Endothelial cell of umbilical vein (primary cell): Measurements from ENCODE around the gene SLC39A9. TPM values are rescaled to one million over a fixed set of nuclear protein-coding genes. Genes with fewer than 3 reads are reported as not detected.

Experiments used
- BruUV-seq: library from RNA; stranded (reverse); fragments of 400-500 nt; replicated peaks from 2 replicates; lab custom pipeline; 2021; lab: Mats Ljungman, UMichigan
- CTCF ChIA-PET: fragments of 300-600, 350-600 bp; sonication (Branson Sonifier 250); formaldehyde crosslinking; loops from one replicate; lab custom pipeline; 2021; ENCODE audit warnings: antibody characterized with exemption, inconsistent platforms; lab: Charles Lee
- POLR2A ChIA-PET: fragments of 300-600, 350-600 bp; sonication (Branson Sonifier 250); formaldehyde crosslinking; loops from one replicate; lab custom pipeline; 2021; ENCODE audit warnings: antibody characterized with exemption, inconsistent platforms; lab: Charles Lee
- DNase-seq: peaks from one replicate; pipeline ENCODE4 v3.0.0-alpha.2; 2011; ENCODE audit warnings: low read depth, low spot score
- FAIRE-seq: peaks from 2 replicates; lab custom pipeline; 2011; peaks lifted over from hg19 to GRCh38; lab: Jason Lieb, UNC
- H2AFZ ChIP-seq: 2 replicates; pipeline ENCODE4 v1.6.0; 2012; ENCODE audit warnings: low read depth, low read length, control low read depth, inconsistent platforms
- H3K27ac ChIP-seq: 2 replicates; pipeline ENCODE4 v1.5.1; 2011; ENCODE audit warnings: low read depth, mild to moderate bottlenecking, control low read depth, low read length, moderate library complexity; ENCODE audit not compliant: insufficient read depth
- H3K27me3 ChIP-seq, 2 experiments: 2 replicates each; pipeline versions ENCODE4 v1.6.0 to v1.6.1; 2011; ENCODE audit warnings: low read length in 2 of 2, mixed read lengths in 1 of 2; ENCODE audit not compliant: control insufficient read depth in 2 of 2, insufficient read depth in 2 of 2
- H3K36me3 ChIP-seq, 2 experiments: 2 replicates in 1 of 2; 3 replicates in 1 of 2; pipeline ENCODE4 v1.5.1; 2011; ENCODE audit warnings: low read length in 2 of 2, mild to moderate bottlenecking in 1 of 2, moderate library complexity in 1 of 2; ENCODE audit not compliant: control insufficient read depth in 2 of 2, insufficient read depth in 2 of 2; ENCODE audit errors: extremely low read depth in 1 of 2
- H3K4me1 ChIP-seq: 3 replicates; pipeline ENCODE4 v1.5.1; 2011; ENCODE audit warnings: mild to moderate bottlenecking, low read length; ENCODE audit not compliant: control insufficient read depth, insufficient read depth; ENCODE audit errors: extremely low read depth
- H3K4me2 ChIP-seq: 2 replicates; pipeline ENCODE4 v1.6.1; 2011; ENCODE audit warnings: low read length, control low read depth, mixed read lengths; ENCODE audit not compliant: insufficient read depth
- H3K4me3 ChIP-seq, 3 experiments: fragments of 200-600 bp in 1 of 3; sonication (generic), shearing (Covaris generic) in 1 of 3; replicated peaks in 1 of 3; 2 replicates each; pipeline ENCODE4 v1.5.1; 2011 to 2016; ENCODE audit warnings: control low read depth in 3 of 3, low read length in 3 of 3, mild to moderate bottlenecking in 2 of 3, inconsistent platforms in 1 of 3, low read depth in 1 of 3, moderate library complexity in 1 of 3; ENCODE audit not compliant: insufficient read depth in 1 of 3
- H3K79me2 ChIP-seq: 2 replicates; pipeline ENCODE4 v1.6.0; 2012; ENCODE audit warnings: low read length, inconsistent platforms; ENCODE audit not compliant: control insufficient read depth, insufficient read depth
- H3K9ac ChIP-seq: replicated peaks from 2 replicates; pipeline ENCODE3; 2011; ENCODE audit warnings: low read length, control low read depth; ENCODE audit not compliant: insufficient read depth; ENCODE audit errors: extremely low read depth
- H3K9me1 ChIP-seq: replicated peaks from 3 replicates; pipeline ENCODE4 v1.6.0; 2011; ENCODE audit warnings: mild to moderate bottlenecking, low read length; ENCODE audit not compliant: control insufficient read depth, insufficient read depth; ENCODE audit errors: extremely low read depth
- H3K9me3 ChIP-seq: replicated peaks from 2 replicates; pipeline ENCODE4 v1.5.1; 2012; ENCODE audit warnings: low read length, inconsistent platforms; ENCODE audit not compliant: control insufficient read depth, insufficient read depth
- H4K20me1 ChIP-seq: replicated peaks from 2 replicates; pipeline ENCODE3; 2011; ENCODE audit warnings: mild to moderate bottlenecking, low read length; ENCODE audit not compliant: control insufficient read depth, insufficient read depth; ENCODE audit errors: extremely low read depth
- EZH2 ChIP-seq: IDR thresholded peaks from 2 replicates; pipeline ENCODE4 v1.6.1; 2012; ENCODE audit warnings: borderline replicate concordance, low read depth, mild to moderate bottlenecking, moderate library complexity, low read length, inconsistent platforms; ENCODE audit not compliant: severe bottlenecking
- FOS ChIP-seq: IDR thresholded peaks from 2 replicates; pipeline ENCODE4 v1.6.1; 2011; ENCODE audit warnings: mild to moderate bottlenecking, low read length, moderate library complexity, borderline replicate concordance; ENCODE audit not compliant: insufficient read depth
- GATA2 ChIP-seq: IDR thresholded peaks from 2 replicates; pipeline ENCODE4 v1.7.0; 2011; ENCODE audit warnings: low read depth, mild to moderate bottlenecking, moderate library complexity, mixed read lengths, low read length; ENCODE audit not compliant: insufficient read length, insufficient read depth
- JUN ChIP-seq: IDR thresholded peaks from 2 replicates; pipeline ENCODE4 v1.6.1; 2011; ENCODE audit warnings: borderline replicate concordance, low read depth; ENCODE audit not compliant: insufficient read length, insufficient read depth
- MAX ChIP-seq: IDR thresholded peaks from 2 replicates; pipeline ENCODE4 v1.6.1; 2011; ENCODE audit not compliant: insufficient read depth, insufficient read length
- MYC ChIP-seq: IDR thresholded peaks from one replicate; pipeline ENCODE4 v1.6.1; 2011; ENCODE audit warnings: mild to moderate bottlenecking, low read depth, low read length
- POLR2A ChIP-seq: IDR thresholded peaks from 2 replicates; pipeline ENCODE4 v1.6.1; 2012; ENCODE audit warnings: low read depth, mild to moderate bottlenecking, control low read depth, low read length
- POLR2AphosphoS5 ChIP-seq: IDR thresholded peaks from 2 replicates; pipeline ENCODE4 v1.6.1; 2012; ENCODE audit warnings: low read depth, mild to moderate bottlenecking, control low read depth, low read length, moderate library complexity; ENCODE audit not compliant: insufficient read depth
- dilution Hi-C: fragments of 300-500 bp; cut with MboI; formaldehyde crosslinking; loops from one replicate; pipeline ENCODE4 v1.15.0; 2019; ENCODE audit warnings: low sequenced_read_pairs; ENCODE audit not compliant: extremely low pct_ligation_motif_present
- intact Hi-C: fragments of 100-400 bp; cut with micrococcal nuclease; formaldehyde crosslinking; loops from one replicate; pipeline ENCODE4 v1.10.0; 2022
- polyA plus RNA-seq, 4 experiments: library from polyadenylated mRNA; depleted of rRNA in 3 of 4; stranded (reverse) in 3 of 4; unstranded in 1 of 4; fragments of >200 nt; gene quantifications; 2 replicates each; pipeline versions ENCODE4 v1.2.1 to v1.2.3, GENCODE V29; 2011 to 2012; ENCODE audit warnings: missing spikeins in 1 of 4
- total RNA-seq: library from RNA; stranded (reverse); gene quantifications from 2 replicates; pipeline ENCODE4 v1.2.3, GENCODE V29; 2021
- TF ChIP-seq, protein P1 (sequence below), 2 donors: IDR thresholded peaks; 1 replicate in 1 of 2; 2 replicates in 1 of 2; pipeline ENCODE4 v1.5.1; 2011; ENCODE audit warnings: low read length in 2 of 2, mild to moderate bottlenecking in 2 of 2, moderate library complexity in 2 of 2, control low read depth in 1 of 2, inconsistent platforms in 1 of 2, low read depth in 1 of 2; ENCODE audit not compliant: insufficient read depth in 1 of 2; ENCODE audit errors: extremely low read depth in 1 of 2

Gene SLC39A9
- total and polyA plus RNA-seq, 2 donors (not counting 3 experiments of a cell fraction or from before 2014, with no cell fraction given), result 39.8 to 55.2 TPM

- FAIRE-seq (no peak), DNase-seq (no peak)
- H2AFZ ChIP-seq, result no peak overlapping the region
- ChIA-PET POLR2A (no interaction called here), CTCF (interaction anchor here (1.1 to 1.2 kb wide), 2 partner anchors 10 to 187 kb away, joined by 3 read pairs; no protein-coding TSS in a partner anchor)
- peaks cover 2% of the 10 kb centered on the region for H4K20me1 ChIP-seq
- no peak overlapping the region for H3K4me2 ChIP-seq
- dilution Hi-C loops, result no loop called here
- H3K27me3 ChIP-seq, result no peaks in the 10 kb centered on the region
- no peaks in the 10 kb centered on the region for H3K9me3 ChIP-seq
- TF ChIP-seq POLR2AphosphoS5, result no peak
- TF ChIP-seq POLR2A, result no peak
- TF ChIP-seq MYC, result no peak
- TF ChIP-seq, protein P1, sequence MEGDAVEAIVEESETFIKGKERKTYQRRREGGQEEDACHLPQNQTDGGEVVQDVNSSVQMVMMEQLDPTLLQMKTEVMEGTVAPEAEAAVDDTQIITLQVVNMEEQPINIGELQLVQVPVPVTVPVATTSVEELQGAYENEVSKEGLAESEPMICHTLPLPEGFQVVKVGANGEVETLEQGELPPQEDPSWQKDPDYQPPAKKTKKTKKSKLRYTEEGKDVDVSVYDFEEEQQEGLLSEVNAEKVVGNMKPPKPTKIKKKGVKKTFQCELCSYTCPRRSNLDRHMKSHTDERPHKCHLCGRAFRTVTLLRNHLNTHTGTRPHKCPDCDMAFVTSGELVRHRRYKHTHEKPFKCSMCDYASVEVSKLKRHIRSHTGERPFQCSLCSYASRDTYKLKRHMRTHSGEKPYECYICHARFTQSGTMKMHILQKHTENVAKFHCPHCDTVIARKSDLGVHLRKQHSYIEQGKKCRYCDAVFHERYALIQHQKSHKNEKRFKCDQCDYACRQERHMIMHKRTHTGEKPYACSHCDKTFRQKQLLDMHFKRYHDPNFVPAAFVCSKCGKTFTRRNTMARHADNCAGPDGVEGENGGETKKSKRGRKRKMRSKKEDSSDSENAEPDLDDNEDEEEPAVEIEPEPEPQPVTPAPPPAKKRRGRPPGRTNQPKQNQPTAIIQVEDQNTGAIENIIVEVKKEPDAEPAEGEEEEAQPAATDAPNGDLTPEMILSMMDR (IDR thresholded peaks at IDR 0.05; ENCODE audit: extremely low read depth in 1 of 2, insufficient read depth in 1 of 2, low read depth in 1 of 2, low read length in 2 of 2), result no peak
- no peak for TF ChIP-seq GATA2
- TF ChIP-seq FOS, result no peak
- no peak for TF ChIP-seq EZH2
- no peak for TF ChIP-seq JUN
- TF ChIP-seq MAX, result no peak
- no peak overlapping the region for H3K4me3 ChIP-seq
- no peaks in the 10 kb centered on the region for H3K9me1 ChIP-seq
- no peak overlapping the region for H3K9ac ChIP-seq
- H3K27ac ChIP-seq, result no peak overlapping the region
- H3K79me2 ChIP-seq, result peaks cover 5% of the 10 kb centered on the region
- H3K4me1 ChIP-seq, result no peaks in the 10 kb centered on the region
- intact Hi-C loops, result no loop called here
- BruUV-seq, result no TSS peak
- peaks cover 6 to 9% of the 10 kb centered on the region in 2 experiments for H3K36me3 ChIP-seq
Measured at GRCh38 chr14:69429643-69430042, 31.2 kb downstream of the SLC39A9 start.
